DOHH2 (cell line): ENCODE measurements around the gene CCDC146.

Experiments used
- EZH2phosphoT487 ChIP-seq: fragments of 200-600 bp; sonication (generic); IDR thresholded peaks from 2 replicates; pipeline ENCODE4 v1.6.1; 2017; ENCODE audit warnings: borderline replicate concordance, mild to moderate bottlenecking, antibody characterized with exemption, low read length, moderate library complexity, mixed read lengths
- TF ChIP-seq, protein P1 (sequence below): fragments of 200-600 bp; sonication (generic); IDR thresholded peaks from one replicate; pipeline ENCODE4 v1.5.1; 2014; ENCODE audit warnings: antibody characterized with exemption, mild to moderate bottlenecking, low read depth, low read length; ENCODE audit not compliant: poor library complexity, severe bottlenecking

DNA sequence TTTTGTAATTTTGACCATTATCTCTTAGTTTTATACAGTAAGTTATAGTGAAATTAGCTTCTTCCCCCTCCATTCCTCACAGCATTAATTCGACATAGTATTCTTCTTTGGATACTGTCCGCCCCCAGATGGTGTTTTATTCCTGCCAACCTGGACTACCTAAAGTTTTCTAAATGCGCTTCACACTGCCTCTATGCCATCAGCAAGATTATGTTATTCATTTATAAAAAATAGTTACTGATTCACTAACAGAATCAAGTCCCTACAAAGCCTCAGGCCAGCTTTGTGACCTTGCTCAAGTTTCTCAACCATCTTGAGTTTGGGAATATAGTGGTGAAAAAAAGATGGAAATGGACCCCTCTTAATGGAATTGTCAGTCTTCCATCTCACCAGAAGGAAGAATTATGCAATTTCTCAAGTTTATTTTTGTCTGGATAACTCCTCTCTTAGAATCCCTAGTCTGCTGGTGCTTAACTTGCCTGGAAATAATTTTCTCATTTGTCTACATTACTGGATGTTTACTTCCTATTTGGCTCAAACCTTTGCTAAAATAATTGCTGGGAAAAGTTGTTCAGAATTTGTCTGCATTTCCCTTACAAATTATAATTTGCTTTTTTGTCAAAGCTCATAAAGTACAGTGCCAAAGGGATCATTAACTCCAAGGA lies 93.9 kb downstream of the CCDC146 start:
- TF ChIP-seq, protein P1, sequence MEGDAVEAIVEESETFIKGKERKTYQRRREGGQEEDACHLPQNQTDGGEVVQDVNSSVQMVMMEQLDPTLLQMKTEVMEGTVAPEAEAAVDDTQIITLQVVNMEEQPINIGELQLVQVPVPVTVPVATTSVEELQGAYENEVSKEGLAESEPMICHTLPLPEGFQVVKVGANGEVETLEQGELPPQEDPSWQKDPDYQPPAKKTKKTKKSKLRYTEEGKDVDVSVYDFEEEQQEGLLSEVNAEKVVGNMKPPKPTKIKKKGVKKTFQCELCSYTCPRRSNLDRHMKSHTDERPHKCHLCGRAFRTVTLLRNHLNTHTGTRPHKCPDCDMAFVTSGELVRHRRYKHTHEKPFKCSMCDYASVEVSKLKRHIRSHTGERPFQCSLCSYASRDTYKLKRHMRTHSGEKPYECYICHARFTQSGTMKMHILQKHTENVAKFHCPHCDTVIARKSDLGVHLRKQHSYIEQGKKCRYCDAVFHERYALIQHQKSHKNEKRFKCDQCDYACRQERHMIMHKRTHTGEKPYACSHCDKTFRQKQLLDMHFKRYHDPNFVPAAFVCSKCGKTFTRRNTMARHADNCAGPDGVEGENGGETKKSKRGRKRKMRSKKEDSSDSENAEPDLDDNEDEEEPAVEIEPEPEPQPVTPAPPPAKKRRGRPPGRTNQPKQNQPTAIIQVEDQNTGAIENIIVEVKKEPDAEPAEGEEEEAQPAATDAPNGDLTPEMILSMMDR: no peak
- TF ChIP-seq EZH2phosphoT487: no peak
